ENCODE measurements around the gene CCDC60. TPM values are rescaled to one million over a fixed set of nuclear protein-coding genes. Genes with fewer than 3 reads are reported as not detected.

The CCDC60 gene
- polyA plus RNA-seq, 1 experiment: not detected

DNA sequence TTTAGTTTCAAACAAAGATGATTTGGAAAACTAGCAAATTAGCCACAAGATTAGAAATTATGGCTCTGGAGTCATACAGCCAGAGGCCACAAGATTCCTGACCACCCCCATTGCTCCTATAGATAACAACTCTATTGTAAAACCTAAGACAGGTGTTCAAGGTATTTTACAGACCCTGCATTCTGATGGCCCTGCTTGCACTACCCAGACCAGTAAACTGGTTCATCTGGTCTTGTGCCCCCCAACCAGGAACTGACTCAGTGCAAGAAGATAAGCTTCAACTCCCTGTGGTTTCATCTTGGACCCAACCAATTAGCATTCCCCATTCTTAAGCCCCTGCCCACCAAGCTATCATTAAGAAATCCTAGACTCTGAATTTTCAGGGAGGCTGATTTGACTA is 125.0 kb downstream of the CCDC60 start:
- CTCF ChIA-PET: no interaction called here

GRCh38 chr12:119460876-119461275 is 126.3 kb downstream of the CCDC60 start:
- CTCF ChIA-PET: interaction anchor here (0.5 kb wide), 1 partner anchor 1508 kb away, joined by 3 read pairs; no protein-coding TSS in a partner anchor

More for the DNA sequence above, 125.0 kb downstream of the CCDC60 start:
- POLR2A ChIA-PET: no interaction called here
- H3K27me3 ChIP-seq (ENCODE audit: control insufficient read depth, insufficient read depth, low read length): no peaks in the 10 kb centered on the region
- H3K27ac ChIP-seq (ENCODE audit: low read depth, low read length): no peak overlapping the region
- H3K9me3 ChIP-seq (ENCODE audit: control insufficient read depth, insufficient read depth, low read length): peaks cover 10% of the 10 kb centered on the region
- DNase-seq (ENCODE audit: low read depth, low spot score): no peak
- TF ChIP-seq, protein P1, sequence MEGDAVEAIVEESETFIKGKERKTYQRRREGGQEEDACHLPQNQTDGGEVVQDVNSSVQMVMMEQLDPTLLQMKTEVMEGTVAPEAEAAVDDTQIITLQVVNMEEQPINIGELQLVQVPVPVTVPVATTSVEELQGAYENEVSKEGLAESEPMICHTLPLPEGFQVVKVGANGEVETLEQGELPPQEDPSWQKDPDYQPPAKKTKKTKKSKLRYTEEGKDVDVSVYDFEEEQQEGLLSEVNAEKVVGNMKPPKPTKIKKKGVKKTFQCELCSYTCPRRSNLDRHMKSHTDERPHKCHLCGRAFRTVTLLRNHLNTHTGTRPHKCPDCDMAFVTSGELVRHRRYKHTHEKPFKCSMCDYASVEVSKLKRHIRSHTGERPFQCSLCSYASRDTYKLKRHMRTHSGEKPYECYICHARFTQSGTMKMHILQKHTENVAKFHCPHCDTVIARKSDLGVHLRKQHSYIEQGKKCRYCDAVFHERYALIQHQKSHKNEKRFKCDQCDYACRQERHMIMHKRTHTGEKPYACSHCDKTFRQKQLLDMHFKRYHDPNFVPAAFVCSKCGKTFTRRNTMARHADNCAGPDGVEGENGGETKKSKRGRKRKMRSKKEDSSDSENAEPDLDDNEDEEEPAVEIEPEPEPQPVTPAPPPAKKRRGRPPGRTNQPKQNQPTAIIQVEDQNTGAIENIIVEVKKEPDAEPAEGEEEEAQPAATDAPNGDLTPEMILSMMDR (IDR thresholded peaks at IDR 0.05; ENCODE audit: low read depth, low read length): no peak
- H3K4me3 ChIP-seq (ENCODE audit: low read depth, low read length): no peak overlapping the region

GRCh38 chr12:119461636-119462214 is 127.2 kb downstream of the CCDC60 start:
- DNase-seq (ENCODE audit: low read depth, low spot score): no peak
- POLR2A ChIA-PET: no interaction called here
- Histone ChIP-seq H3K4me3 (ENCODE audit: low read depth, low read length) (no peak overlapping the region), H3K9me3 (ENCODE audit: control insufficient read depth, insufficient read depth, low read length) (peaks cover 8% of the 10 kb centered on the region), H3K27me3 (ENCODE audit: control insufficient read depth, insufficient read depth, low read length) (no peaks in the 10 kb centered on the region), H3K27ac (ENCODE audit: low read depth, low read length) (no peak overlapping the region)
- TF ChIP-seq, protein P1 (IDR thresholded peaks at IDR 0.05; ENCODE audit: low read depth, low read length): no peak
- CTCF ChIA-PET: no interaction called here

More at GRCh38 chr12:119460876-119461275, 126.3 kb downstream of the CCDC60 start:
- TF ChIP-seq, protein P1 (IDR thresholded peaks at IDR 0.05; ENCODE audit: low read depth, low read length): no peak
- DNase-seq (ENCODE audit: low read depth, low spot score): no peak
- Histone ChIP-seq H3K9me3 (ENCODE audit: control insufficient read depth, insufficient read depth, low read length) (peaks cover 8% of the 10 kb centered on the region), H3K4me3 (ENCODE audit: low read depth, low read length) (no peak overlapping the region), H3K27me3 (ENCODE audit: control insufficient read depth, insufficient read depth, low read length) (no peaks in the 10 kb centered on the region), H3K27ac (ENCODE audit: low read depth, low read length) (no peak overlapping the region)
- POLR2A ChIA-PET: no interaction called here

DNA sequence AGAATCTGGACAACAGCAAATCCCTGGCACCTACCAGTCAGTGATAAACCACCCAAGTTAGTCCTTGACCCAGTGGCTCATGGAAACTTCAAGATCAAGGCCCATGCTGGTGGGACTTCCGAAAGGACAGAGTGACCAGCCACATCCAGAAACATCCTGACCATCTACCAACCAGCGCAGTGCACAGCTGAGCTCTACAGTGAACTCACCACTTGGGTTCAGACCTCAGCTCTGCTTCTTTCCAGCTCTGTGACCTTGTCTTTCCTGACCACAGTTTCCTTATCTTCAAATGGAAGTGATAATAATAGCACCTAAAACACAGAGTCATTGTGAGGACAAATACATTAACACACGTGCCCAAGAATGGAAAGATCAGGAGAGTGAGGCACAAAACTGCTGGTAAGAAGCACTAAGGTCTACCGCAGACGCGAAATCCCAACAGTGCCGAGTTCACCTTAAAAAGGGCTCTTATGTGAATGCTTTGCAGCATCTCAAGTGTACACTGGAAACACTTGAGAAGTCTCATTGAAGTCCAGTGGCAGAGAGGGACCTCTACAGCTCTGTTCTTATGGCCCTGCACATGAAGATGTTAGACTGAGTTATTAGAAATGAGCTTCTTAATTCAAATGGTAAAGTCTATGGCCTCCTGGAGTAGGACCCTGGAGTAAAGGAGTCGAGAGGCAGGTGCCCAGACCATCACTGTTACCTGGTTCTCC is 128.8 kb downstream of the CCDC60 start:
- no peak for DNase-seq (ENCODE audit: low read depth, low spot score)
- ChIA-PET POLR2A (no interaction called here), CTCF (interaction anchor here (0.6 kb wide), 1 partner anchor 1244 kb away, joined by 6 read pairs; no protein-coding TSS in a partner anchor)
- TF ChIP-seq, protein P1 (IDR thresholded peaks at IDR 0.05; ENCODE audit: low read depth, low read length): no peak
- no peak overlapping the region for H3K27ac ChIP-seq (ENCODE audit: low read depth, low read length)
- peaks cover 10% of the 10 kb centered on the region for H3K9me3 ChIP-seq (ENCODE audit: control insufficient read depth, insufficient read depth, low read length)
- H3K4me3 ChIP-seq (ENCODE audit: low read depth, low read length): no peak overlapping the region
- H3K27me3 ChIP-seq (ENCODE audit: control insufficient read depth, insufficient read depth, low read length): no peaks in the 10 kb centered on the region

DNA sequence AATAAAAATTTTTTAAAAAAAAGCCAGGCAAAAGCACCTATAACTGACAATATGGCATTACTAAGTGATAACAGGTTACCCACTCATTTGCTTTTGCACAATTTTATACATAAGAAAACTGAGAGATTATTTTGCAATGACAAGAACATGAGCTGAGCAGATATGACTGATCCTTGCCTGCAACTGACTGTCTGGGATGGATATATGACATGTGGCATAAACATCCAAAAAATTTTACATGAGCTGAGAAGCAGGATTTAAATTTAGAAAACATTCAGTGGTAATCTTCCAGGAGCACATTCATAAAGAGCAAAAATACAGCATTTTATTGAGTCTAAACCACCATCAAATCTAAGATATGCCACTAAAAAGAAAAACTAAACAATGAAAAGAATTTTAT is 133.8 kb downstream of the CCDC60 start:
- H3K9me3 ChIP-seq (ENCODE audit: control insufficient read depth, insufficient read depth, low read length): peaks cover 27% of the 10 kb centered on the region
- H3K27me3 ChIP-seq (ENCODE audit: control insufficient read depth, insufficient read depth, low read length): no peaks in the 10 kb centered on the region
- ChIA-PET POLR2A (no interaction called here), CTCF (no interaction called here)
- DNase-seq (ENCODE audit: low read depth, low spot score): no peak
- TF ChIP-seq, protein P1 (IDR thresholded peaks at IDR 0.05; ENCODE audit: low read depth, low read length): no peak
- no peak overlapping the region for H3K4me3 ChIP-seq (ENCODE audit: low read depth, low read length)
- no peak overlapping the region for H3K27ac ChIP-seq (ENCODE audit: low read depth, low read length)

Measured in AG04450 (cell line).